ENCODE results near the gene DNAJC24. TPM values are rescaled to one million over a fixed set of nuclear protein-coding genes. Genes with fewer than 3 reads are reported as not detected.
"Not testable (repeated sequence)": the region's sequence is repeated elsewhere in the genome, so short reads cannot be mapped to it uniquely, and the experiment has no call there.

DNAJC24 gene
- total RNA-seq = 15.6 and 16.2 TPM in 2 replicates

- peak; percentile 73 for DNase-seq (ENCODE audit: low read depth, low spot score)
These were observed at the start of gene DNAJC24, which contains the start of gene DCDC1 for GRCh38 chr11:31369348-31370329. Gene DNAJC24, plus strand, starts transcription at chr11:31369860. Its CDS starts 889 bp downstream, at chr11:31370749. Gene DCDC1, minus strand, starts transcription at chr11:31369739. Its CDS starts 41,459 bp downstream, at chr11:31328280.

GRCh38 chr11:31321494-31321893 lies 48.2 kb upstream of the DNAJC24 start:
- DNase-seq (ENCODE audit: low read depth, low spot score) = not testable (repeated sequence)

- no peak for DNase-seq (ENCODE audit: low read depth, low spot score)
These were observed 46.5 kb upstream of the DNAJC24 start for GRCh38 chr11:31323145-31323544.

GRCh38 chr11:31325160-31325559 lies 44.5 kb upstream of the DNAJC24 start:
- no peak for DNase-seq (ENCODE audit: low read depth, low spot score)

- no peak for DNase-seq (ENCODE audit: low read depth, low spot score)
These were observed 43.1 kb upstream of the DNAJC24 start for GRCh38 chr11:31326470-31327148.

- DNase-seq (ENCODE audit: low read depth, low spot score) = no peak
These were observed 42.2 kb upstream of the DNAJC24 start for GRCh38 chr11:31327417-31327816.

- no peak for DNase-seq (ENCODE audit: low read depth, low spot score)
These were observed 41.0 kb upstream of the DNAJC24 start for GRCh38 chr11:31328697-31329096.

- no peak for DNase-seq (ENCODE audit: low read depth, low spot score)
These were observed 31.9 kb upstream of the DNAJC24 start for GRCh38 chr11:31337806-31338205.

- DNase-seq (ENCODE audit: low read depth, low spot score) = no peak
These were observed 28.6 kb upstream of the DNAJC24 start for GRCh38 chr11:31340903-31341572.

- DNase-seq (ENCODE audit: low read depth, low spot score) = no peak
These were observed 18.5 kb upstream of the DNAJC24 start for GRCh38 chr11:31351168-31351567.

- DNase-seq (ENCODE audit: low read depth, low spot score) = no peak
These were observed 14.5 kb upstream of the DNAJC24 start for GRCh38 chr11:31355131-31355530.

GRCh38 chr11:31355817-31356216 lies 13.8 kb upstream of the DNAJC24 start:
- DNase-seq (ENCODE audit: low read depth, low spot score) = no peak

GRCh38 chr11:31361743-31362142 lies 7.9 kb upstream of the DNAJC24 start:
- DNase-seq (ENCODE audit: low read depth, low spot score) = no peak

GRCh38 chr11:31366795-31367194 lies 2.9 kb upstream of the DNAJC24 start:
- no peak for DNase-seq (ENCODE audit: low read depth, low spot score)

GRCh38 chr11:31375879-31376278 lies 6.2 kb downstream of the DNAJC24 start:
- no peak for DNase-seq (ENCODE audit: low read depth, low spot score)

GRCh38 chr11:31383116-31383515 lies 13.5 kb downstream of the DNAJC24 start:
- no peak for DNase-seq (ENCODE audit: low read depth, low spot score)

- DNase-seq (ENCODE audit: low read depth, low spot score) = no peak
These were observed 17.7 kb downstream of the DNAJC24 start for GRCh38 chr11:31387379-31387778.

- DNase-seq (ENCODE audit: low read depth, low spot score) = no peak
These were observed 27.7 kb downstream of the DNAJC24 start for GRCh38 chr11:31397239-31397834.

GRCh38 chr11:31404614-31405013 lies 35.0 kb downstream of the DNAJC24 start:
- DNase-seq (ENCODE audit: low read depth, low spot score) = no peak

GRCh38 chr11:31408201-31408600 lies 38.5 kb downstream of the DNAJC24 start:
- no peak for DNase-seq (ENCODE audit: low read depth, low spot score)

- DNase-seq (ENCODE audit: low read depth, low spot score) = no peak
These were observed 43.3 kb downstream of the DNAJC24 start for GRCh38 chr11:31412946-31413345.

Measured in pulmonary artery endothelial cell (primary cell).